GM18873 (cell line): ENCODE results near the gene OR51G1.

Experiments
- ATAC-seq: cut with Tn5 transposase; IDR thresholded peaks from one replicate; pipeline ENCODE4 v1.9.1; 2021; ENCODE audit warnings: mild to moderate bottlenecking, moderate library complexity, moderate number of reproducible peaks; ENCODE audit not compliant: unreplicated experiment, low FRiP score

The OR51G1 gene

GRCh38 chr11:4881188-4881587, 43.0 kb downstream of the OR51G1 start:
- no peak for ATAC-seq
